K562 (cell line): ENCODE measurements around the gene THADA. TPM values are rescaled to one million over a fixed set of nuclear protein-coding genes. Genes with fewer than 3 reads are reported as not detected.

Experiments used
- BACH1 ChIP-seq: fragments of 200-800 bp; sonication (Bioruptor generic); IDR thresholded peaks from 2 replicates; pipeline ENCODE4 v1.6.1; 2016; ENCODE audit warnings: missing genetic modification characterization, missing compliant biosample characterization
- BCOR ChIP-seq: fragments of 450-650 bp; IDR thresholded peaks from 2 replicates; pipeline ENCODE4 v1.6.1; 2016
- BRD4 ChIP-seq: fragments of 200-600 bp; sonication (generic); IDR thresholded peaks from 2 replicates; pipeline ENCODE4 v1.6.1; 2017; ENCODE audit warnings: inconsistent platforms
- CBFA2T3 ChIP-seq: fragments of 450-650 bp; IDR thresholded peaks from 2 replicates; pipeline ENCODE4 v1.6.1; 2017
- ILF3 ChIP-seq: fragments of 450-650 bp; IDR thresholded peaks from 2 replicates; pipeline ENCODE4 v1.6.1; 2018; ENCODE audit warnings: antibody characterized with exemption, mild to moderate bottlenecking, moderate library complexity, borderline replicate concordance
- MCM7 ChIP-seq, 2 experiments: fragments of 450-650 bp; IDR thresholded peaks; 2 replicates each; pipeline ENCODE4 v1.6.1; 2016 to 2018
- MTF1 ChIP-seq: fragments of 250-450 bp; sonication (Bioruptor Pico); IDR thresholded peaks from 2 replicates; pipeline ENCODE4 v1.9.0; 2021; ENCODE audit warnings: moderate library complexity, mild to moderate bottlenecking, inconsistent platforms, borderline replicate concordance
- POLR2B ChIP-seq: fragments of 450-650 bp; IDR thresholded peaks from 2 replicates; pipeline ENCODE4 v1.6.1; 2018; ENCODE audit warnings: low read depth; ENCODE audit not compliant: partially characterized antibody
- RAD21 ChIP-seq, 2 experiments: fragments of 250-450 bp in 1 of 2; fragments of 450-650 bp in 1 of 2; sonication (Bioruptor Pico) in 1 of 2; formaldehyde crosslinking in 1 of 2; IDR thresholded peaks in 1 of 2; conservative IDR thresholded peaks in 1 of 2; 2 replicates each; pipeline versions ENCODE4 v1.4.0 to v1.8.0; 2020 to 2022; ENCODE audit warnings: mild to moderate bottlenecking in 2 of 2, moderate library complexity in 1 of 2
- SMAD1 ChIP-seq: fragments of 150-350 bp; IDR thresholded peaks from 2 replicates; pipeline ENCODE4 v1.6.1; 2014; ENCODE audit warnings: low read length, low read depth; ENCODE audit not compliant: partially characterized antibody
- SP1 ChIP-seq: sonication (generic); formaldehyde crosslinking; IDR thresholded peaks from 2 replicates; pipeline ENCODE4 v1.8.1; 2022; ENCODE audit warnings: mild to moderate bottlenecking, missing genetic modification reagents
- SRSF3 ChIP-seq: fragments of 200-400 bp; formaldehyde crosslinking; IDR thresholded peaks from 2 replicates; pipeline ENCODE4 v1.6.1; 2016; ENCODE audit warnings: mild to moderate bottlenecking, low read length, moderate library complexity; ENCODE audit not compliant: insufficient read depth
- TRIM24 ChIP-seq, 2 experiments: fragments of 450-650 bp; IDR thresholded peaks; 2 replicates each; pipeline ENCODE4 v1.6.1; 2016
- ZBTB8A ChIP-seq: fragments of 450-650 bp; IDR thresholded peaks from 2 replicates; pipeline ENCODE4 v1.6.1; 2018; ENCODE audit warnings: mild to moderate bottlenecking, moderate library complexity; ENCODE audit not compliant: partially characterized antibody
- ZNF140 ChIP-seq: fragments of 250-450 bp; sonication (Bioruptor Pico); IDR thresholded peaks from 2 replicates; pipeline ENCODE4 v1.8.0; 2021; ENCODE audit warnings: moderate library complexity, mild to moderate bottlenecking, inconsistent platforms
- ZNF212 ChIP-seq: fragments of 450-650 bp; formaldehyde crosslinking; IDR thresholded peaks from 2 replicates; pipeline ENCODE4 v1.4.0; 2020; ENCODE audit warnings: mild to moderate bottlenecking
- ZNF347 ChIP-seq: fragments of 450-650 bp; formaldehyde crosslinking; IDR thresholded peaks from 2 replicates; pipeline ENCODE4 v1.4.0; 2020; ENCODE audit warnings: low read depth, mild to moderate bottlenecking, moderate library complexity
- ZNF644 ChIP-seq: fragments of 200-800 bp; sonication (Bioruptor generic); IDR thresholded peaks from 2 replicates; pipeline ENCODE4 v1.6.1; 2016; ENCODE audit warnings: low read depth, missing genetic modification characterization, missing compliant biosample characterization
- polyA plus RNA-seq, 8 experiments: library from polyadenylated mRNA; depleted of rRNA in 4 of 8; stranded (reverse) in 5 of 8; unstranded in 3 of 8; fragments of >200 nt; fragmentation: Nextera tagmentation in 2 of 8; fragmentation: Illumina TruSeq in 1 of 8; extraction: Ambion mirVana in 2 of 8; extraction: Trizol in 1 of 8; gene quantifications; 2 replicates each; pipeline versions ENCODE4 v1.2.1 to v1.2.3, GENCODE V29; 2011 to 2014; ENCODE audit warnings: inconsistent platforms in 1 of 8, missing spikeins in 1 of 8
- total RNA-seq, 7 experiments: library from RNA; depleted of rRNA in 6 of 7; stranded (reverse); fragments of >200 nt in 6 of 7; fragmentation: Illumina TruSeq in 2 of 7; extraction: Trizol in 2 of 7; gene quantifications; 2 replicates each; pipeline versions ENCODE4 v1.2.1 to v1.2.3, GENCODE V29; 2011 to 2021; ENCODE audit warnings: low replicate concordance in 1 of 7
- TF ChIP-seq, protein P1 (sequence below): sonication (generic); formaldehyde crosslinking; IDR thresholded peaks from 2 replicates; pipeline ENCODE4 v1.8.1; 2022; ENCODE audit warnings: missing genetic modification reagents
- TF ChIP-seq, protein P2 (sequence below): sonication (generic); formaldehyde crosslinking; IDR thresholded peaks from 2 replicates; pipeline ENCODE4 v1.8.1; 2023; ENCODE audit warnings: mild to moderate bottlenecking, missing genetic modification reagents, moderate library complexity
- TF ChIP-seq, protein P3 (sequence below): fragments of 450-650 bp; IDR thresholded peaks from 2 replicates; pipeline ENCODE4 v1.7.1; 2018; ENCODE audit warnings: mild to moderate bottlenecking, low read depth; ENCODE audit not compliant: partially characterized antibody
- TF ChIP-seq, protein P4 (sequence below): IDR thresholded peaks from 2 replicates; pipeline ENCODE4 v1.6.1; 2014; ENCODE audit warnings: antibody characterized with exemption

The THADA gene
- total and polyA plus RNA-seq, 9 of the 15 experiments (the other 6 are each of a cell fraction or from before 2014, with no cell fraction given): 17.8 to 34.7 (median 31.9) TPM

DNA sequence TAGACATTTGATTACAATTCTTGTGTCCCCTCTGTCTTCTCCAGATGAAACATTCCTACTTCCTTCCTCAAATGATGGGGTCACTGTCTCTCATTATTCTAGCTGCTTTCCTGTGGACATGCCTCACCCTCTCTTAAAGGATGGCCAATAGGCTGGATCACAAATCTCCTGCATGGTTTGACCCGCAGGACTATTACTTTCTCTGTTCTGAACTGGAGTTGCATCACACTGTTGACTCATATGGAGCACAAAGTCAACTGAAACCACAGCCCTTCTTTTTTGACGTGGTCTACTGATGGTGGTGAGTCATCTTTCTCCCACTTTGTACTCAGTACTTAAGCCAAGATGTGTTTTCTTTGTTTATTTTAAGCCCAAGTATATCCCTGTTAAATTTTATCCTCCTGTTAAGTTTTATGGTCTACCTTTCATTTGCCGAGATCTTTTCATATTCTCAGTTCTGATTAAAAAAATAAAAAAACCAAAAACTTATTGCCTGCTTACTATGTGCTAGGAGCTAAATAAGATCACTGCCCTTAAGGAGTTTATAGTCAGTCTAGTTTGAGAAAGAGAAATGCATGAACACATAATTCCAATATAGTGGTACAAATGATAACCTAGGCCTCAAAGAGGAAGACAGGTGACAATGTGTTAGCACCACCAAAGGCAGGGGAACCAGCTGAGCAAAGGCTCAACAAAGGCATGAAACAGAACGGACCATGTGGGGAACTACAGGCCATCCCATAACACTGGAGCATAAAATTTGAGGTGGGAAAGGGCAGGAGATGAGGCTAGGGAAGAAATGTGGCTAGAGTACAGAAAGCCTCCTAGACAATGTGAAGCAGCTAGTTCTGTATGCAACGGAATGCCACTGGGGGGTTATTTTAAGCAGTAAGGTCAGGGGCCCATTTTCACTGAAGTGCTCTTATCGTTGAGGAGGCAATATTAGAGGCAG is 301.8 kb downstream of the THADA start (continued):
- TF ChIP-seq POLR2B (no peak), CBFA2T3 (no peak; the same call in 1 of the 2 replicates), SP1 (CRISPR knock-in tag) (no peak), BRD4 (peak; percentile 61; the same call in 1 of the 2 replicates), BCOR (no peak), SRSF3 (no peak), BACH1 (peak; percentile 87), ILF3 (no peak), RAD21 (CRISPR knock-in tag; conservative IDR thresholded peaks at IDR 0.05 in 1 of 2, IDR thresholded peaks at IDR 0.05 in 1 of 2) (peak in 1 of 2 experiments; percentile 17; a peak in 2 of 4 replicates), MCM7 (IDR thresholded peaks at IDR 0.05) (no peak), ZNF644 (tag) (peak; percentile 94), MTF1 (CRISPR knock-in tag) (no peak), ZNF347 (CRISPR knock-in tag) (no peak), ZBTB8A (no peak), ZNF212 (CRISPR knock-in tag) (no peak), SMAD1 (peak; percentile 35), TRIM24 (IDR thresholded peaks at IDR 0.05) (peak; percentile 97 to 99), ZNF140 (CRISPR knock-in tag) (no peak)
- TF ChIP-seq, protein P1, sequence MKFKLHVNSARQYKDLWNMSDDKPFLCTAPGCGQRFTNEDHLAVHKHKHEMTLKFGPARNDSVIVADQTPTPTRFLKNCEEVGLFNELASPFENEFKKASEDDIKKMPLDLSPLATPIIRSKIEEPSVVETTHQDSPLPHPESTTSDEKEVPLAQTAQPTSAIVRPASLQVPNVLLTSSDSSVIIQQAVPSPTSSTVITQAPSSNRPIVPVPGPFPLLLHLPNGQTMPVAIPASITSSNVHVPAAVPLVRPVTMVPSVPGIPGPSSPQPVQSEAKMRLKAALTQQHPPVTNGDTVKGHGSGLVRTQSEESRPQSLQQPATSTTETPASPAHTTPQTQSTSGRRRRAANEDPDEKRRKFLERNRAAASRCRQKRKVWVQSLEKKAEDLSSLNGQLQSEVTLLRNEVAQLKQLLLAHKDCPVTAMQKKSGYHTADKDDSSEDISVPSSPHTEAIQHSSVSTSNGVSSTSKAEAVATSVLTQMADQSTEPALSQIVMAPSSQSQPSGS: no peak
- TF ChIP-seq, protein P2, sequence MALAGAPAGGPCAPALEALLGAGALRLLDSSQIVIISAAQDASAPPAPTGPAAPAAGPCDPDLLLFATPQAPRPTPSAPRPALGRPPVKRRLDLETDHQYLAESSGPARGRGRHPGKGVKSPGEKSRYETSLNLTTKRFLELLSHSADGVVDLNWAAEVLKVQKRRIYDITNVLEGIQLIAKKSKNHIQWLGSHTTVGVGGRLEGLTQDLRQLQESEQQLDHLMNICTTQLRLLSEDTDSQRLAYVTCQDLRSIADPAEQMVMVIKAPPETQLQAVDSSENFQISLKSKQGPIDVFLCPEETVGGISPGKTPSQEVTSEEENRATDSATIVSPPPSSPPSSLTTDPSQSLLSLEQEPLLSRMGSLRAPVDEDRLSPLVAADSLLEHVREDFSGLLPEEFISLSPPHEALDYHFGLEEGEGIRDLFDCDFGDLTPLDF (CRISPR knock-in tag): no peak
- TF ChIP-seq, protein P3, sequence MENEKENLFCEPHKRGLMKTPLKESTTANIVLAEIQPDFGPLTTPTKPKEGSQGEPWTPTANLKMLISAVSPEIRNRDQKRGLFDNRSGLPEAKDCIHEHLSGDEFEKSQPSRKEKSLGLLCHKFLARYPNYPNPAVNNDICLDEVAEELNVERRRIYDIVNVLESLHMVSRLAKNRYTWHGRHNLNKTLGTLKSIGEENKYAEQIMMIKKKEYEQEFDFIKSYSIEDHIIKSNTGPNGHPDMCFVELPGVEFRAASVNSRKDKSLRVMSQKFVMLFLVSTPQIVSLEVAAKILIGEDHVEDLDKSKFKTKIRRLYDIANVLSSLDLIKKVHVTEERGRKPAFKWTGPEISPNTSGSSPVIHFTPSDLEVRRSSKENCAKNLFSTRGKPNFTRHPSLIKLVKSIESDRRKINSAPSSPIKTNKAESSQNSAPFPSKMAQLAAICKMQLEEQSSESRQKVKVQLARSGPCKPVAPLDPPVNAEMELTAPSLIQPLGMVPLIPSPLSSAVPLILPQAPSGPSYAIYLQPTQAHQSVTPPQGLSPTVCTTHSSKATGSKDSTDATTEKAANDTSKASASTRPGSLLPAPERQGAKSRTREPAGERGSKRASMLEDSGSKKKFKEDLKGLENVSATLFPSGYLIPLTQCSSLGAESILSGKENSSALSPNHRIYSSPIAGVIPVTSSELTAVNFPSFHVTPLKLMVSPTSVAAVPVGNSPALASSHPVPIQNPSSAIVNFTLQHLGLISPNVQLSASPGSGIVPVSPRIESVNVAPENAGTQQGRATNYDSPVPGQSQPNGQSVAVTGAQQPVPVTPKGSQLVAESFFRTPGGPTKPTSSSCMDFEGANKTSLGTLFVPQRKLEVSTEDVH: no peak
- TF ChIP-seq, protein P4, sequence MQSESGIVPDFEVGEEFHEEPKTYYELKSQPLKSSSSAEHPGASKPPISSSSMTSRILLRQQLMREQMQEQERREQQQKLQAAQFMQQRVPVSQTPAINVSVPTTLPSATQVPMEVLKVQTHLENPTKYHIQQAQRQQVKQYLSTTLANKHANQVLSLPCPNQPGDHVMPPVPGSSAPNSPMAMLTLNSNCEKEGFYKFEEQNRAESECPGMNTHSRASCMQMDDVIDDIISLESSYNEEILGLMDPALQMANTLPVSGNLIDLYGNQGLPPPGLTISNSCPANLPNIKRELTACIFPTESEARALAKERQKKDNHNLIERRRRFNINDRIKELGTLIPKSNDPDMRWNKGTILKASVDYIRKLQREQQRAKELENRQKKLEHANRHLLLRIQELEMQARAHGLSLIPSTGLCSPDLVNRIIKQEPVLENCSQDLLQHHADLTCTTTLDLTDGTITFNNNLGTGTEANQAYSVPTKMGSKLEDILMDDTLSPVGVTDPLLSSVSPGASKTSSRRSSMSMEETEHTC: no peak
